PC-3 (cell line): ENCODE data around the gene WDR53. TPM values are rescaled to one million over a fixed set of nuclear protein-coding genes. Genes with fewer than 3 reads are reported as not detected.

ENCODE experiments used
- ATAC-seq: fragments of 200-7000 bp; cut with Tn5 transposase; 2 replicates; pipeline ENCODE4 v1.9.1; 2020; ENCODE audit warnings: mild to moderate bottlenecking, moderate library complexity
- BruUV-seq: library from RNA; stranded (reverse); fragments of 400-500 nt; replicated peaks from 2 replicates; lab custom pipeline; 2021; lab: Mats Ljungman, UMichigan
- CTCF ChIA-PET: fragments of 300-600 bp; sonication (Branson Sonifier 250); formaldehyde crosslinking; loops from one replicate; lab custom pipeline; 2022; ENCODE audit warnings: antibody characterized with exemption; lab: Charles Lee
- POLR2A ChIA-PET: fragments of 300-600 bp; sonication (Branson Sonifier 250); formaldehyde crosslinking; loops from one replicate; lab custom pipeline; 2022; ENCODE audit warnings: antibody characterized with exemption; ENCODE audit not compliant: unreplicated experiment; lab: Charles Lee
- DNase-seq: peaks from one replicate; pipeline ENCODE4 v3.0.0-alpha.2; 2015
- H2AFZ ChIP-seq: fragments of 300-600 bp; sonication (generic); 2 replicates; pipeline ENCODE4 v1.6.0; 2016; ENCODE audit warnings: antibody characterized with exemption, low read length
- H3F3A ChIP-seq: fragments of 300-600 bp; sonication (generic); one replicate; pipeline ENCODE4 v1.6.0; 2017; ENCODE audit warnings: antibody characterized with exemption, low read length, control low read depth, mild to moderate bottlenecking; ENCODE audit not compliant: unreplicated experiment
- H3K27ac ChIP-seq: fragments of 300-600 bp; sonication (generic); 2 replicates; pipeline ENCODE4 v1.5.1; 2016; ENCODE audit warnings: mild to moderate bottlenecking, low read length
- H3K27me3 ChIP-seq: fragments of 300-600 bp; sonication (generic); 2 replicates; pipeline ENCODE4 v1.6.1; 2016; ENCODE audit warnings: low read length, mixed read lengths
- H3K36me3 ChIP-seq: fragments of 300-600 bp; sonication (generic); 2 replicates; pipeline ENCODE4 v1.6.1; 2016; ENCODE audit warnings: low read depth, mixed run types, low read length, mixed read lengths
- H3K4me1 ChIP-seq: fragments of 300-600 bp; sonication (generic); 2 replicates; pipeline ENCODE4 v1.5.1; 2016; ENCODE audit warnings: low read length; ENCODE audit not compliant: insufficient read depth
- H3K4me2 ChIP-seq: fragments of 300-600 bp; sonication (generic); 2 replicates; pipeline ENCODE4 v1.6.0; 2016; ENCODE audit warnings: low read length
- H3K4me3 ChIP-seq: fragments of 300-600 bp; sonication (generic); 2 replicates; pipeline ENCODE4 v1.5.1; 2016; ENCODE audit warnings: mild to moderate bottlenecking, low read length, mixed read lengths
- H3K79me2 ChIP-seq: fragments of 300-600 bp; sonication (generic); 2 replicates; pipeline ENCODE4 v1.6.1; 2017; ENCODE audit warnings: low read length, mixed read lengths
- H3K9ac ChIP-seq: fragments of 300-600 bp; sonication (generic); 2 replicates; pipeline ENCODE4 v1.6.0; 2016; ENCODE audit warnings: mild to moderate bottlenecking, low read length
- H3K9me2 ChIP-seq: fragments of 300-600 bp; sonication (generic); replicated peaks from 2 replicates; pipeline ENCODE4 v1.6.1; 2016; ENCODE audit warnings: mixed run types, low read length, mixed read lengths
- H3K9me3 ChIP-seq: fragments of 300-600 bp; sonication (generic); 2 replicates; pipeline ENCODE4 v1.6.1; 2016; ENCODE audit warnings: low read length, mixed read lengths
- H4K20me1 ChIP-seq: fragments of 300-600 bp; sonication (generic); 2 replicates; pipeline ENCODE4 v1.6.1; 2016; ENCODE audit warnings: low read length, mixed read lengths
- EZH2 ChIP-seq: fragments of 300-600 bp; sonication (generic); IDR thresholded peaks from one replicate; pipeline ENCODE4 v1.6.1; 2017; ENCODE audit warnings: antibody characterized with exemption, mild to moderate bottlenecking, low read length; ENCODE audit not compliant: unreplicated experiment
- EZH2phosphoT487 ChIP-seq: fragments of 300-600 bp; sonication (generic); IDR thresholded peaks from 2 replicates; pipeline ENCODE4 v1.6.1; 2018; ENCODE audit warnings: mild to moderate bottlenecking, antibody characterized with exemption, low read length, borderline replicate concordance
- intact Hi-C: fragments of 100-400 bp; cut with micrococcal nuclease; formaldehyde crosslinking; loops from 2 replicates; pipeline ENCODE4 v1.9.0; 2023
- total RNA-seq: library from RNA; depleted of rRNA; stranded (reverse); fragments of >200 nt; gene quantifications from 2 replicates; pipeline ENCODE4 v1.2.3, GENCODE V29; 2014
- TF ChIP-seq, protein P1 (sequence below): fragments of 300-600 bp; sonication (generic); conservative IDR thresholded peaks from 2 replicates; pipeline ENCODE4 v1.5.1; 2017; ENCODE audit warnings: antibody characterized with exemption, low read depth, mild to moderate bottlenecking, low read length

Gene WDR53
- total RNA-seq, 1 experiment from 2014 or later: 11.7 TPM

DNA sequence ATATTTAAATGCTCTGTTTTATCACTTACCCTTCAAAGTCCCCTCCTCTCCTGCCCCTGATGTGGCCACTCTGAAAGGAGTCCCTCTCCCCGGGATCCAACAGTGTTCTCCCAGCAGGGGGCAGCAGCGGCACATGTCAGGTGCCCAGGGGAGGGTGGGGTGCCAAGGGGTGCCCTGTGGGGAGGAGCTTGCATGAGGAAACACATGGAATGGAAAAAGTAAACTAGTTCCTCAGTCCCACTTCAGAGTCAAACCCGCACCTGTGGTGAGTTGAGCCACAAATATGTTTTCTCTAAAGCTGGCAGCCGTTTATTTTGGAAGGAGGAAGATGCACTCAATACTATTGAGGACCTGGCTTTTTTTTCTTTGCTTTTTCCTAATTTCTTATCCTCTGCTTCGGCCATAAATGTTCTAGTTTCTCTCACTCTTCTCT is 41.0 kb upstream of the WDR53 start:
- no peaks in the 10 kb centered on the region for H3K79me2 ChIP-seq
- H3K27ac ChIP-seq: no peak overlapping the region
- peak overlapping the region; percentile 55 for H3K4me2 ChIP-seq
- BruUV-seq: no TSS peak
- H3K9me2 ChIP-seq: no peaks in the 10 kb centered on the region
- no peaks in the 10 kb centered on the region for H3K27me3 ChIP-seq
- CTCF ChIA-PET: interaction anchor here (0.5 to 1.1 kb wide), 10 partner anchors 22 to 360 kb away, joined by 3 to 22 read pairs (median 4); no protein-coding TSS in a partner anchor
- H3K4me1 ChIP-seq: peaks cover 15% of the 10 kb centered on the region; the same call in 1 of the 2 replicates
- no peak overlapping the region for H3K9ac ChIP-seq
- POLR2A ChIA-PET: interaction anchor here (0.6 kb wide), 1 partner anchor 361 kb away, joined by 3 read pairs; no protein-coding TSS in a partner anchor
- no peak overlapping the region for H3K4me3 ChIP-seq
- H3K9me3 ChIP-seq: no peaks in the 10 kb centered on the region
- H4K20me1 ChIP-seq: no peaks in the 10 kb centered on the region
- TF ChIP-seq, protein P1, sequence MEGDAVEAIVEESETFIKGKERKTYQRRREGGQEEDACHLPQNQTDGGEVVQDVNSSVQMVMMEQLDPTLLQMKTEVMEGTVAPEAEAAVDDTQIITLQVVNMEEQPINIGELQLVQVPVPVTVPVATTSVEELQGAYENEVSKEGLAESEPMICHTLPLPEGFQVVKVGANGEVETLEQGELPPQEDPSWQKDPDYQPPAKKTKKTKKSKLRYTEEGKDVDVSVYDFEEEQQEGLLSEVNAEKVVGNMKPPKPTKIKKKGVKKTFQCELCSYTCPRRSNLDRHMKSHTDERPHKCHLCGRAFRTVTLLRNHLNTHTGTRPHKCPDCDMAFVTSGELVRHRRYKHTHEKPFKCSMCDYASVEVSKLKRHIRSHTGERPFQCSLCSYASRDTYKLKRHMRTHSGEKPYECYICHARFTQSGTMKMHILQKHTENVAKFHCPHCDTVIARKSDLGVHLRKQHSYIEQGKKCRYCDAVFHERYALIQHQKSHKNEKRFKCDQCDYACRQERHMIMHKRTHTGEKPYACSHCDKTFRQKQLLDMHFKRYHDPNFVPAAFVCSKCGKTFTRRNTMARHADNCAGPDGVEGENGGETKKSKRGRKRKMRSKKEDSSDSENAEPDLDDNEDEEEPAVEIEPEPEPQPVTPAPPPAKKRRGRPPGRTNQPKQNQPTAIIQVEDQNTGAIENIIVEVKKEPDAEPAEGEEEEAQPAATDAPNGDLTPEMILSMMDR: peak; percentile 98
- no peak for TF ChIP-seq EZH2phosphoT487
- TF ChIP-seq EZH2: no peak
- peak overlapping the region; percentile 50 for H2AFZ ChIP-seq
- intact Hi-C loops: loop anchor here (1.0 to 5.0 kb wide), 3 partner anchors 72 to 360 kb away; no protein-coding TSS in a partner anchor
- ATAC-seq (peak; percentile 98), DNase-seq (peak; percentile 93)
- H3F3A ChIP-seq: no peaks in the 10 kb centered on the region
- H3K36me3 ChIP-seq: no peaks in the 10 kb centered on the region

DNA sequence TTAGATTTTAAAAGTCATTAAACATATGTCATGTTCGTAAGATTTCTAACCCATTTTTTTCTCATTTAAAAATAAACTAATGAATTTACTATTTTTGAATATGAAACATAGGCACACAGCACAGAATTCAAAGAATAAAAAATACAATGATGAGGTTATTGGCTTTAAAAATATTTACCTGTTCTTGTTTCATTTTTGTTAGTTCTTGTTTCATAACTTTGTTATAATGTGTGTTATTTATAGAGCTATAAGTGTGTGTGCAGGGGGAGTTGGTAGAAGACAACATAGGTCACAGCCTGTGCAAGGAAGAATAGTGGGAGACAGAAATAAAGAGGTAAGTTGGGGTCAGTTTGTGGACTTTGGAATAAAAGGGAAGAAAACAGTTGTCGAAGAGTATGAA is 40.3 kb upstream of the WDR53 start:
- no peak for ATAC-seq
- H3F3A ChIP-seq: no peaks in the 10 kb centered on the region
- no peaks in the 10 kb centered on the region for H3K79me2 ChIP-seq
- CTCF ChIA-PET: interaction anchor here (1.0 to 1.1 kb wide), 2 partner anchors 23 to 76 kb away, joined by 6 to 22 read pairs; no protein-coding TSS in a partner anchor
- no peak overlapping the region for H3K9ac ChIP-seq
- no peaks in the 10 kb centered on the region for H3K9me3 ChIP-seq
- H3K27me3 ChIP-seq: no peaks in the 10 kb centered on the region
- POLR2A ChIA-PET: no interaction called here
- H3K4me2 ChIP-seq: no peak overlapping the region
- BruUV-seq: no TSS peak
- TF ChIP-seq, protein P1: no peak
- no peak for TF ChIP-seq EZH2phosphoT487
- TF ChIP-seq EZH2: no peak
- no peak for DNase-seq
- H3K4me3 ChIP-seq: no peak overlapping the region
- intact Hi-C loops: loop anchor here (1.0 to 5.0 kb wide), 3 partner anchors 71 to 361 kb away; no protein-coding TSS in a partner anchor
- H3K36me3 ChIP-seq: no peaks in the 10 kb centered on the region
- H3K9me2 ChIP-seq: no peaks in the 10 kb centered on the region
- H2AFZ ChIP-seq: no peak overlapping the region
- no peak overlapping the region for H3K27ac ChIP-seq
- no peaks in the 10 kb centered on the region for H4K20me1 ChIP-seq
- H3K4me1 ChIP-seq: peaks cover 15% of the 10 kb centered on the region; the same call in 1 of the 2 replicates

DNA sequence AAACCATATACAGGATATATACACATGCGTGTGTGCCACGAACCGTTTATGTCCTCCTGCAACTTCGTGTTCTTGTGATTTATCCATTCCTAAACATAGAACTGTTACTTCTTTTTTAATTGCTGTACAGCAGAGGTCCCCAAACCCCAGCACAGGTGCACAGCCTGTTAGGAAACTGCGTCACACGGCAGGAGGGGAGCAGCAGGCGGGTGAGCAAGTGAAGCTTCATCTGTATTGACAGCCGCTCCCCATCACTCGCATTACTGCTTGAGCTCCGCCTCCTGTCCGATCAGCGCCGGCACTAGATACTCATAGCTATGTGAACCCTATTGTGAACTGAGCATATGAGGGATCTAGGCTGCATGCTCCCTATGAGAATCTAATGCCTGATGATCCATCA is 36.2 kb upstream of the WDR53 start:
- Histone ChIP-seq H3K27me3 (no peaks in the 10 kb centered on the region), H2AFZ (no peak overlapping the region), H3K4me3 (no peak overlapping the region), H3K4me1 (peaks cover 2% of the 10 kb centered on the region; the same call in 1 of the 2 replicates), H3K9me2 (no peaks in the 10 kb centered on the region), H3K79me2 (no peaks in the 10 kb centered on the region), H3F3A (no peaks in the 10 kb centered on the region), H3K36me3 (no peaks in the 10 kb centered on the region), H3K9ac (no peak overlapping the region), H3K27ac (no peak overlapping the region), H3K4me2 (no peak overlapping the region), H4K20me1 (no peaks in the 10 kb centered on the region), H3K9me3 (no peaks in the 10 kb centered on the region)
- DNase-seq (no peak), ATAC-seq (no peak)
- no TSS peak for BruUV-seq
- CTCF ChIA-PET: interaction anchor here (0.7 kb wide), 1 partner anchor 83 kb away, joined by 4 read pairs; no protein-coding TSS in a partner anchor
- TF ChIP-seq, protein P1: no peak
- TF ChIP-seq EZH2: no peak
- TF ChIP-seq EZH2phosphoT487: no peak
- POLR2A ChIA-PET: no interaction called here
- intact Hi-C loops: no loop called here
